HEK293 (cell line): Measurements from ENCODE around the gene IL5RA.

Source experiments
- CTCF ChIA-PET: fragments of 350-600 bp; formaldehyde crosslinking; extraction: SDS; loops from one replicate; lab custom pipeline; 2021; ENCODE audit warnings: antibody characterized with exemption; lab: Yijun Ruan, JAX
- POLR2A ChIA-PET: fragments of 300-600 bp; formaldehyde crosslinking; extraction: SDS; loops from one replicate; lab custom pipeline; 2020; ENCODE audit warnings: antibody characterized with exemption, inconsistent platforms; lab: Yijun Ruan, JAX
- H3K27ac ChIP-seq: fragments of 200-500 bp; sonication (Bioruptor generic); 2 replicates; pipeline ENCODE4 v1.5.1; 2014; ENCODE audit warnings: low read depth, low read length, control low read depth, inconsistent platforms; ENCODE audit errors: extremely low read depth
- H3K36me3 ChIP-seq, 2 experiments: fragments of 200-500 bp in 1 of 2; sonication (Bioruptor generic) in 1 of 2; 1 replicate in 1 of 2; 2 replicates in 1 of 2; pipeline ENCODE4 v1.5.1; 2014 to 2017; ENCODE audit warnings: inconsistent platforms in 2 of 2, low read length in 2 of 2; ENCODE audit not compliant: control insufficient read depth in 2 of 2, insufficient read depth in 1 of 2
- H3K4me1 ChIP-seq: fragments of 200-500 bp; sonication (Bioruptor generic); 2 replicates; pipeline ENCODE4 v1.5.1; 2014; ENCODE audit warnings: mild to moderate bottlenecking, low read length, inconsistent platforms; ENCODE audit not compliant: control insufficient read depth, insufficient read depth
- H3K4me3 ChIP-seq: 2 replicates; pipeline ENCODE4 v1.5.1; 2011; ENCODE audit warnings: low read depth, mild to moderate bottlenecking, control low read depth, low read length, moderate library complexity
- H3K9me3 ChIP-seq: fragments of 200-500 bp; sonication (Bioruptor generic); 2 replicates; pipeline ENCODE4 v1.5.1; 2014; ENCODE audit warnings: low read depth, low read length, inconsistent platforms; ENCODE audit not compliant: control insufficient read depth, insufficient read depth
- BCL11A ChIP-seq: fragments of 450-650 bp; formaldehyde crosslinking; IDR thresholded peaks from 2 replicates; pipeline ENCODE4 v1.5.1; 2016; ENCODE audit warnings: low read depth, missing biosample characterization, missing genetic modification characterization
- HOXD13 ChIP-seq: sonication (generic); formaldehyde crosslinking; IDR thresholded peaks from 2 replicates; pipeline ENCODE4 v1.8.0; 2022; ENCODE audit warnings: missing genetic modification reagents, borderline replicate concordance
- MYNN ChIP-seq: fragments of 450-650 bp; formaldehyde crosslinking; IDR thresholded peaks from 2 replicates; pipeline ENCODE4 v1.5.1; 2016; ENCODE audit warnings: missing biosample characterization, missing genetic modification characterization, borderline replicate concordance
- PRDM2 ChIP-seq: fragments of 450-650 bp; formaldehyde crosslinking; IDR thresholded peaks from 2 replicates; pipeline ENCODE4 v1.5.1; 2016; ENCODE audit warnings: missing biosample characterization, missing genetic modification characterization, borderline replicate concordance
- SP2 ChIP-seq: fragments of 450-650 bp; formaldehyde crosslinking; IDR thresholded peaks from 2 replicates; pipeline ENCODE4 v1.5.1; 2016; ENCODE audit warnings: missing biosample characterization, missing genetic modification characterization
- ZNF148 ChIP-seq: fragments of 450-650 bp; formaldehyde crosslinking; IDR thresholded peaks from 2 replicates; pipeline ENCODE4 v1.5.0; 2017; ENCODE audit warnings: missing biosample characterization, missing genetic modification characterization, borderline replicate concordance
- ZNF16 ChIP-seq: fragments of 450-650 bp; formaldehyde crosslinking; IDR thresholded peaks from 2 replicates; pipeline ENCODE4 v1.5.1; 2016; ENCODE audit warnings: low read depth, missing biosample characterization, missing genetic modification characterization
- ZNF169 ChIP-seq: fragments of 450-650 bp; formaldehyde crosslinking; IDR thresholded peaks from 2 replicates; pipeline ENCODE4 v1.5.1; 2016; ENCODE audit warnings: missing biosample characterization, missing genetic modification characterization
- ZNF18 ChIP-seq: fragments of 450-650 bp; formaldehyde crosslinking; IDR thresholded peaks from 2 replicates; pipeline ENCODE4 v1.5.1; 2016; ENCODE audit warnings: missing biosample characterization, missing genetic modification characterization
- ZNF19 ChIP-seq: fragments of 450-650 bp; formaldehyde crosslinking; IDR thresholded peaks from 2 replicates; pipeline ENCODE4; 2016; ENCODE audit warnings: missing biosample characterization, missing genetic modification characterization, low read depth
- ZNF2 ChIP-seq: fragments of 450-650 bp; formaldehyde crosslinking; IDR thresholded peaks from 2 replicates; pipeline ENCODE4 v1.5.1; 2016; ENCODE audit warnings: missing biosample characterization, missing genetic modification characterization
- ZNF211 ChIP-seq: fragments of 450-650 bp; formaldehyde crosslinking; IDR thresholded peaks from 2 replicates; pipeline ENCODE4 v1.5.1; 2016; ENCODE audit warnings: low read depth, missing biosample characterization, missing genetic modification characterization
- ZNF266 ChIP-seq: fragments of 450-650 bp; formaldehyde crosslinking; IDR thresholded peaks from 2 replicates; pipeline ENCODE4 v1.5.1; 2016; ENCODE audit warnings: missing biosample characterization, missing genetic modification characterization, low read depth
- ZNF335 ChIP-seq: fragments of 450-650 bp; formaldehyde crosslinking; conservative IDR thresholded peaks from 2 replicates; pipeline ENCODE4 v1.5.1; 2016; ENCODE audit warnings: missing biosample characterization, missing genetic modification characterization
- ZNF423 ChIP-seq: fragments of 450-650 bp; formaldehyde crosslinking; IDR thresholded peaks from 2 replicates; pipeline ENCODE4 v1.5.1; 2016; ENCODE audit warnings: missing biosample characterization, missing genetic modification characterization
- ZNF449 ChIP-seq: fragments of 450-650 bp; formaldehyde crosslinking; IDR thresholded peaks from 2 replicates; pipeline ENCODE4 v1.5.1; 2017; ENCODE audit warnings: missing biosample characterization, mild to moderate bottlenecking, missing genetic modification characterization, moderate library complexity
- ZNF558 ChIP-seq: fragments of 450-650 bp; formaldehyde crosslinking; IDR thresholded peaks from 2 replicates; pipeline ENCODE4 v1.5.1; 2016; ENCODE audit warnings: missing biosample characterization, missing genetic modification characterization
- ZNF701 ChIP-seq: fragments of 450-650 bp; formaldehyde crosslinking; IDR thresholded peaks from 2 replicates; pipeline ENCODE4 v1.5.1; 2016; ENCODE audit warnings: missing biosample characterization, missing genetic modification characterization
- ZNF747 ChIP-seq: fragments of 450-650 bp; formaldehyde crosslinking; IDR thresholded peaks from 2 replicates; pipeline ENCODE4 v1.5.1; 2016; ENCODE audit warnings: missing biosample characterization, missing genetic modification characterization
- ZNF76 ChIP-seq: fragments of 450-650 bp; formaldehyde crosslinking; IDR thresholded peaks from 2 replicates; pipeline ENCODE4; 2016; ENCODE audit warnings: low read depth, missing biosample characterization, missing genetic modification characterization, borderline replicate concordance

IL5RA gene

GRCh38 chr3:3059645-3060044 lies 50.5 kb downstream of the IL5RA start:
- H3K27ac ChIP-seq, result no peak overlapping the region
- H3K9me3 ChIP-seq, result no peaks in the 10 kb centered on the region
- H3K4me1 ChIP-seq, result no peaks in the 10 kb centered on the region
- no peaks in the 10 kb centered on the region for H3K36me3 ChIP-seq
- ChIA-PET CTCF (no interaction called here), POLR2A (no interaction called here)
- TF ChIP-seq ZNF266 (tag by site-specific recombination), result no peak
- no peak for TF ChIP-seq ZNF423 (tag by site-specific recombination)
- no peak for TF ChIP-seq ZNF16
- no peak for TF ChIP-seq ZNF211
- no peak for TF ChIP-seq ZNF2 (tag by site-specific recombination)
- TF ChIP-seq ZNF747 (tag by site-specific recombination), result no peak
- TF ChIP-seq SP2 (tag by site-specific recombination), result no peak
- no peak for TF ChIP-seq HOXD13 (CRISPR knock-in tag)
- TF ChIP-seq ZNF76, result no peak
- TF ChIP-seq ZNF558 (tag by site-specific recombination), result no peak
- TF ChIP-seq ZNF335 (tag by site-specific recombination), result no peak
- no peak for TF ChIP-seq ZNF701 (tag by site-specific recombination)
- no peak overlapping the region for H3K4me3 ChIP-seq

- Histone ChIP-seq H3K9me3 (no peaks in the 10 kb centered on the region), H3K4me3 (no peak overlapping the region), H3K36me3 (no peaks in the 10 kb centered on the region), H3K27ac (no peak overlapping the region), H3K4me1 (peaks cover 5% of the 10 kb centered on the region; the same call in 1 of the 2 replicates)
- POLR2A ChIA-PET, result no interaction called here
- no peak for TF ChIP-seq ZNF148 (tag by site-specific recombination)
- CTCF ChIA-PET, result no interaction called here
Measured at GRCh38 chr3:3053974-3054373, 56.2 kb downstream of the IL5RA start.

- Histone ChIP-seq H3K36me3 (no peaks in the 10 kb centered on the region), H3K4me1 (no peaks in the 10 kb centered on the region), H3K27ac (no peak overlapping the region), H3K4me3 (no peak overlapping the region), H3K9me3 (no peaks in the 10 kb centered on the region)
- POLR2A ChIA-PET, result no interaction called here
- CTCF ChIA-PET, result interaction anchor here (0.8 to 1.0 kb wide), 2 partner anchors 17 to 21 kb away, joined by 3 read pairs; no protein-coding TSS in a partner anchor
- TF ChIP-seq ZNF449 (tag by site-specific recombination) (no peak), ZNF19 (tag by site-specific recombination) (no peak), PRDM2 (tag by site-specific recombination) (no peak), ZNF18 (tag by site-specific recombination) (no peak), ZNF169 (tag by site-specific recombination) (no peak), ZNF423 (tag by site-specific recombination) (no peak), BCL11A (tag by site-specific recombination) (no peak), MYNN (tag by site-specific recombination) (no peak)
Measured at GRCh38 chr3:3038201-3038991, 71.8 kb downstream of the IL5RA start.
